Measurements from ENCODE around the gene PIP5K1C.

- TF ChIP-seq CTCF (IDR thresholded peaks at IDR 0.05) (no peak), POLR2A (IDR thresholded peaks at IDR 0.05) (no peak)
Measured at GRCh38 chr19:3690551-3691371, 9.5 kb downstream of the PIP5K1C start.

Measured in body of pancreas (tissue), 4 donors.